Muscle of leg (tissue), 11 donors: Measurements from ENCODE around the gene MYRIP. TPM values are rescaled to one million over a fixed set of nuclear protein-coding genes. Genes with fewer than 3 reads are reported as not detected.

ENCODE experiments used
- DNase-seq: peaks from one replicate; pipeline ENCODE4 v3.0.0; 2013
- H3K27ac ChIP-seq: one replicate; pipeline ENCODE4 v1.5.1; 2013; ENCODE audit warnings: mild to moderate bottlenecking, low read length, control low read depth
- H3K27me3 ChIP-seq: one replicate; pipeline ENCODE4 v1.6.1; 2013; ENCODE audit warnings: low read length; ENCODE audit not compliant: control insufficient read depth, insufficient read depth
- H3K36me3 ChIP-seq: one replicate; pipeline ENCODE4 v1.6.1; 2013; ENCODE audit warnings: low read length; ENCODE audit not compliant: control insufficient read depth, insufficient read depth
- H3K4me1 ChIP-seq: one replicate; pipeline ENCODE4 v1.6.1; 2013; ENCODE audit warnings: low read length; ENCODE audit not compliant: control insufficient read depth, insufficient read depth
- H3K4me3 ChIP-seq: one replicate; pipeline ENCODE4 v1.5.1; 2013; ENCODE audit warnings: low read length, control low read depth
- H3K9me3 ChIP-seq: replicated peaks from 2 replicates; pipeline ENCODE4 v1.6.1; 2013; ENCODE audit warnings: low read depth, low read length; ENCODE audit not compliant: control insufficient read depth
- WGBS: methylation state at CpG from one replicate; pipeline ENCODE4 v1.1.5; 2013; ENCODE audit warnings: missing lambda C conversion rate; ENCODE audit not compliant: insufficient coverage; 5-methylcytosine and 5-hydroxymethylcytosine counted together
- polyA plus RNA-seq, 8 donors: library from polyadenylated mRNA; unstranded; fragments of 120-200 nt; gene quantifications; one replicate each; pipeline versions ENCODE4 v1.2.1 to v1.2.3, GENCODE V29; 2013; ENCODE audit warnings: inconsistent platforms in 1 of 8, low replicate concordance in 1 of 8; ENCODE audit not compliant: insufficient read length in 8 of 8, insufficient read depth in 1 of 8
- total RNA-seq: library from RNA; stranded (reverse); fragments of 120-200 nt; gene quantifications from one replicate; pipeline ENCODE4 v1.2.4, GENCODE V29; 2013

MYRIP gene
- total and polyA plus RNA-seq, 9 donors = 0.43 to 1.3 (median 0.75) TPM

GRCh38 chr3:40213556-40213955 is 404.1 kb downstream of the MYRIP start:
- no peak overlapping the region for H3K4me3 ChIP-seq
- H3K27ac ChIP-seq = no peak overlapping the region
- H3K9me3 ChIP-seq = no peaks in the 10 kb centered on the region
- 67% methylated on average over 3 of the region's 5 CpGs for WGBS
- no peaks in the 10 kb centered on the region for H3K27me3 ChIP-seq
- H3K36me3 ChIP-seq = no peaks in the 10 kb centered on the region
- no peaks in the 10 kb centered on the region for H3K4me1 ChIP-seq
- no peak for DNase-seq

GRCh38 chr3:40215015-40215414 is 405.6 kb downstream of the MYRIP start:
- H3K9me3 ChIP-seq = no peaks in the 10 kb centered on the region
- H3K27me3 ChIP-seq = no peaks in the 10 kb centered on the region
- H3K4me1 ChIP-seq = no peaks in the 10 kb centered on the region
- no peak overlapping the region for H3K4me3 ChIP-seq
- no peak overlapping the region for H3K27ac ChIP-seq
- H3K36me3 ChIP-seq = no peaks in the 10 kb centered on the region
- DNase-seq = no peak

- no peak overlapping the region for H3K4me3 ChIP-seq
- no peaks in the 10 kb centered on the region for H3K27me3 ChIP-seq
- WGBS = no CpG with 5 or more reads among the region's 2 CpGs
- H3K4me1 ChIP-seq = no peaks in the 10 kb centered on the region
- no peak overlapping the region for H3K27ac ChIP-seq
- no peaks in the 10 kb centered on the region for H3K36me3 ChIP-seq
- DNase-seq = peak; percentile 81
- H3K9me3 ChIP-seq = no peaks in the 10 kb centered on the region
Observed at GRCh38 chr3:40216471-40216870, 407.1 kb downstream of the MYRIP start.

GRCh38 chr3:40223856-40224255 is 414.4 kb downstream of the MYRIP start:
- no peaks in the 10 kb centered on the region for H3K27me3 ChIP-seq
- no peaks in the 10 kb centered on the region for H3K36me3 ChIP-seq
- H3K4me1 ChIP-seq = no peaks in the 10 kb centered on the region
- no peak overlapping the region for H3K4me3 ChIP-seq
- no peaks in the 10 kb centered on the region for H3K9me3 ChIP-seq
- no peak overlapping the region for H3K27ac ChIP-seq
- DNase-seq = no peak
- WGBS = 85% methylated on average over 4 of the region's 4 CpGs

GRCh38 chr3:40224796-40225515 is 415.5 kb downstream of the MYRIP start:
- Histone ChIP-seq H3K27me3 (no peaks in the 10 kb centered on the region), H3K4me3 (no peak overlapping the region), H3K27ac (no peak overlapping the region), H3K9me3 (no peaks in the 10 kb centered on the region), H3K4me1 (no peaks in the 10 kb centered on the region), H3K36me3 (no peaks in the 10 kb centered on the region)
- 65% methylated on average over 2 of the region's 6 CpGs for WGBS
- DNase-seq = no peak

GRCh38 chr3:40226636-40227035 is 417.2 kb downstream of the MYRIP start:
- no peak for DNase-seq
- 95% methylated on average over 3 of the region's 5 CpGs for WGBS
- no peaks in the 10 kb centered on the region for H3K4me1 ChIP-seq

GRCh38 chr3:40228792-40229350 is 419.5 kb downstream of the MYRIP start:
- no peak for DNase-seq
- Histone ChIP-seq H3K27ac (no peak overlapping the region), H3K4me1 (no peaks in the 10 kb centered on the region), H3K27me3 (no peaks in the 10 kb centered on the region), H3K36me3 (no peaks in the 10 kb centered on the region), H3K4me3 (no peak overlapping the region), H3K9me3 (no peaks in the 10 kb centered on the region)
- no CpG with 5 or more reads among the region's 5 CpGs for WGBS

More at GRCh38 chr3:40226636-40227035, 417.2 kb downstream of the MYRIP start:
- H3K4me3 ChIP-seq = no peak overlapping the region
- H3K36me3 ChIP-seq = no peaks in the 10 kb centered on the region
- no peaks in the 10 kb centered on the region for H3K27me3 ChIP-seq
- no peak overlapping the region for H3K27ac ChIP-seq
- no peaks in the 10 kb centered on the region for H3K9me3 ChIP-seq

GRCh38 chr3:40229386-40229785 is 420.0 kb downstream of the MYRIP start:
- no peak overlapping the region for H3K4me3 ChIP-seq

GRCh38 chr3:40229963-40230362 is 420.6 kb downstream of the MYRIP start:
- Histone ChIP-seq H3K9me3 (no peaks in the 10 kb centered on the region), H3K4me3 (no peak overlapping the region), H3K36me3 (no peaks in the 10 kb centered on the region), H3K27ac (no peak overlapping the region), H3K4me1 (no peaks in the 10 kb centered on the region), H3K27me3 (no peaks in the 10 kb centered on the region)
- no CpG with 5 or more reads among the region's 1 CpG for WGBS
- no peak for DNase-seq

More at GRCh38 chr3:40229386-40229785, 420.0 kb downstream of the MYRIP start:
- Histone ChIP-seq H3K4me1 (no peaks in the 10 kb centered on the region), H3K36me3 (no peaks in the 10 kb centered on the region), H3K27ac (no peak overlapping the region), H3K27me3 (no peaks in the 10 kb centered on the region), H3K9me3 (no peaks in the 10 kb centered on the region)
- WGBS = 78% methylated on average over 6 of the region's 6 CpGs
- peak; percentile 10 for DNase-seq

- Histone ChIP-seq H3K9me3 (no peaks in the 10 kb centered on the region), H3K27ac (no peak overlapping the region), H3K27me3 (no peaks in the 10 kb centered on the region), H3K4me1 (no peaks in the 10 kb centered on the region), H3K4me3 (no peak overlapping the region), H3K36me3 (no peaks in the 10 kb centered on the region)
- DNase-seq = no peak
Observed at GRCh38 chr3:40230382-40230781, 421.0 kb downstream of the MYRIP start.
